WTC11 (cell line): ENCODE measurements around the gene CTCF.

Experiments used
- AFF4 ChIP-seq: sonication (generic); formaldehyde crosslinking; IDR thresholded peaks from 2 replicates; pipeline ENCODE4 v1.8.1; 2023; ENCODE audit warnings: mild to moderate bottlenecking, missing genetic modification reagents, borderline replicate concordance
- ATF1 ChIP-seq: sonication (generic); formaldehyde crosslinking; IDR thresholded peaks from 2 replicates; pipeline ENCODE4 v1.8.1; 2023; ENCODE audit warnings: mild to moderate bottlenecking, moderate library complexity, missing genetic modification reagents
- CTCF ChIP-seq: fragments of 200-600 bp; IDR thresholded peaks from 2 replicates; pipeline ENCODE4 v1.8.0; 2022; ENCODE audit warnings: antibody characterized with exemption
- ELF4 ChIP-seq: sonication (generic); formaldehyde crosslinking; IDR thresholded peaks from 2 replicates; pipeline ENCODE4 v1.8.1; 2022; ENCODE audit warnings: low read depth, mild to moderate bottlenecking, moderate library complexity, missing genetic modification reagents
- HMGXB4 ChIP-seq: sonication (generic); formaldehyde crosslinking; IDR thresholded peaks from 2 replicates; pipeline ENCODE4 v1.8.1; 2023; ENCODE audit warnings: mild to moderate bottlenecking, moderate library complexity, missing genetic modification reagents
- IRF2 ChIP-seq: sonication (generic); formaldehyde crosslinking; IDR thresholded peaks from 2 replicates; pipeline ENCODE4 v1.8.0; 2022; ENCODE audit warnings: low read depth, missing genetic modification reagents, borderline replicate concordance
- NR2C2 ChIP-seq: sonication (generic); formaldehyde crosslinking; IDR thresholded peaks from 2 replicates; pipeline ENCODE4 v1.8.0; 2022; ENCODE audit warnings: mild to moderate bottlenecking, missing genetic modification reagents
- PREB ChIP-seq: sonication (generic); formaldehyde crosslinking; IDR thresholded peaks from 2 replicates; pipeline ENCODE4 v1.8.1; 2022; ENCODE audit warnings: mild to moderate bottlenecking, missing genetic modification reagents, moderate library complexity, borderline replicate concordance

DNA sequence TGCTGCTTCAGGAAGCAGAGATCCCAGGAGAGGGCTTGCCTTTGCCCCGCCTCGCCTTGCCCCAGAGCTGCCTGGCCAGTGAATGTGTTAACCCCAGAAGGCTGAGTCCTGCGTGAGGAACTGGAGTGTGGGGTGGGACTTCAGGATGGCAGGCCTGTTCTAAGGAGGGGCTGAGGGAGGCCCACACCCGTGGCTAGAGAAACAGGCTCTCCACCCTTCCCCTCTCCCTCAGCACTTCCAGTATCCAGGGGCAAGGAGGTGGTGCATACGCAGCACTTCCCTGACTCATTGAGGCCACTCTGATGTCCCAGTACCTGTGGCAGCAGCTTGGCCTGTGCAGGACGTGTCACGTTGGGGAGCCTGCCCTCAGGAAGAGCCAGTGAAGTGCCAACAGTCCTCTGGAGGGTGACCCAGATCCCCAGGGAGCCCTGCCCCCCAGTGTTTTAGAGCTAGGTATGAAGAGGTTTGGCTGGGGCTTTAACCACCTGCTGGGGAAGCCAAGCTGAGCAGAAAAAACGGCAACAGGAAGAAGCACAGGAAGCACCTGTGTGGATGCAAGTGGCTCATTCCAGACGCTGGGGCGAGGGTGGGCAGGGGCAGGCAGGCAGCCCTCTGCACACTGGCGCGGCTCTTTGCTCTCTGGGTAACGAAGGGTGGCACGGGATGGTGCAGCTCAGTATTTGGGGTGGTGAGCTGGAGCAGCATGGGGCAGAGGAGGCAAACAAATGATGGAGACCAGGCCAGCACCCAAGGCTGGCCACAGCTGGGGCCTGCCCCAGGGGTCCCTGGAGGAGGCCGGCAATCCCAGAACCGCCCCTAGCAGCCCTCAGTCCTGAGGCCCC is 14.7 kb upstream of the CTCF start:
- no peak for TF ChIP-seq CTCF
- no peak for TF ChIP-seq NR2C2 (CRISPR knock-in tag)
- no peak for TF ChIP-seq ATF1
- TF ChIP-seq IRF2 (CRISPR knock-in tag): no peak
- no peak for TF ChIP-seq HMGXB4 (CRISPR knock-in tag)
- no peak for TF ChIP-seq PREB (CRISPR knock-in tag)
- no peak for TF ChIP-seq ELF4 (CRISPR knock-in tag)
- no peak for TF ChIP-seq AFF4 (CRISPR knock-in tag)
